Measurements from ENCODE around the gene RFX1. TPM values are rescaled to one million over a fixed set of nuclear protein-coding genes. Genes with fewer than 3 reads are reported as not detected.

The RFX1 gene
- total and polyA plus RNA-seq, 2 experiments from 2014 or later, result 8.9 to 11.8 TPM

- H3K36me3 ChIP-seq (ENCODE audit: insufficient read depth), result peaks cover 13% of the 10 kb centered on the region; the same call in 1 of the 2 replicates
These were observed 51.9 kb downstream of the RFX1 start for GRCh38 chr19:13954185-13954584.

More at GRCh38 chr19:13954185-13954584, 51.9 kb downstream of the RFX1 start:
- DNase-seq (ENCODE audit: low spot score), result no peak
- H3K79me2 ChIP-seq (replicated peaks; ENCODE audit: insufficient read depth), result peaks cover 17% of the 10 kb centered on the region
- peaks cover 9% of the 10 kb centered on the region for H3K4me1 Mint-ChIP-seq
- H3K4me2 ChIP-seq, result no peak overlapping the region
- H3K4me3 Mint-ChIP-seq, result peak overlapping the region; percentile 92
- ATAC-seq, result no peak
- H3K4me3 ChIP-seq, result no peak overlapping the region
- TF ChIP-seq, protein P1, sequence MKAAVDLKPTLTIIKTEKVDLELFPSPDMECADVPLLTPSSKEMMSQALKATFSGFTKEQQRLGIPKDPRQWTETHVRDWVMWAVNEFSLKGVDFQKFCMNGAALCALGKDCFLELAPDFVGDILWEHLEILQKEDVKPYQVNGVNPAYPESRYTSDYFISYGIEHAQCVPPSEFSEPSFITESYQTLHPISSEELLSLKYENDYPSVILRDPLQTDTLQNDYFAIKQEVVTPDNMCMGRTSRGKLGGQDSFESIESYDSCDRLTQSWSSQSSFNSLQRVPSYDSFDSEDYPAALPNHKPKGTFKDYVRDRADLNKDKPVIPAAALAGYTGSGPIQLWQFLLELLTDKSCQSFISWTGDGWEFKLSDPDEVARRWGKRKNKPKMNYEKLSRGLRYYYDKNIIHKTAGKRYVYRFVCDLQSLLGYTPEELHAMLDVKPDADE (IDR thresholded peaks at IDR 0.05), result no peak
- no peak for TF ChIP-seq EZH2phosphoT487 (IDR thresholded peaks at IDR 0.05; ENCODE audit: unreplicated experiment)
- TF ChIP-seq STAT1 (IDR thresholded peaks at IDR 0.05; ENCODE audit: unreplicated experiment), result no peak
- no peak for TF ChIP-seq POLR2AphosphoS5 (IDR thresholded peaks at IDR 0.05; ENCODE audit: low read depth)
- TF ChIP-seq ZNF331 (CRISPR knock-in tag; IDR thresholded peaks at IDR 0.05; ENCODE audit: low read depth), result no peak
- no peak for TF ChIP-seq EZH2 (IDR thresholded peaks at IDR 0.05; ENCODE audit: low read depth, unreplicated experiment)
- no peak for TF ChIP-seq CREB1 (CRISPR knock-in tag; IDR thresholded peaks at IDR 0.05; ENCODE audit: low read depth)
- TF ChIP-seq NANOG (IDR thresholded peaks at IDR 0.05; ENCODE audit: borderline replicate concordance), result no peak
- no peak for TF ChIP-seq CTCF (conservative IDR thresholded peaks at IDR 0.05; ENCODE audit: low read depth in 2 of 2)
- TF ChIP-seq, protein P2, sequence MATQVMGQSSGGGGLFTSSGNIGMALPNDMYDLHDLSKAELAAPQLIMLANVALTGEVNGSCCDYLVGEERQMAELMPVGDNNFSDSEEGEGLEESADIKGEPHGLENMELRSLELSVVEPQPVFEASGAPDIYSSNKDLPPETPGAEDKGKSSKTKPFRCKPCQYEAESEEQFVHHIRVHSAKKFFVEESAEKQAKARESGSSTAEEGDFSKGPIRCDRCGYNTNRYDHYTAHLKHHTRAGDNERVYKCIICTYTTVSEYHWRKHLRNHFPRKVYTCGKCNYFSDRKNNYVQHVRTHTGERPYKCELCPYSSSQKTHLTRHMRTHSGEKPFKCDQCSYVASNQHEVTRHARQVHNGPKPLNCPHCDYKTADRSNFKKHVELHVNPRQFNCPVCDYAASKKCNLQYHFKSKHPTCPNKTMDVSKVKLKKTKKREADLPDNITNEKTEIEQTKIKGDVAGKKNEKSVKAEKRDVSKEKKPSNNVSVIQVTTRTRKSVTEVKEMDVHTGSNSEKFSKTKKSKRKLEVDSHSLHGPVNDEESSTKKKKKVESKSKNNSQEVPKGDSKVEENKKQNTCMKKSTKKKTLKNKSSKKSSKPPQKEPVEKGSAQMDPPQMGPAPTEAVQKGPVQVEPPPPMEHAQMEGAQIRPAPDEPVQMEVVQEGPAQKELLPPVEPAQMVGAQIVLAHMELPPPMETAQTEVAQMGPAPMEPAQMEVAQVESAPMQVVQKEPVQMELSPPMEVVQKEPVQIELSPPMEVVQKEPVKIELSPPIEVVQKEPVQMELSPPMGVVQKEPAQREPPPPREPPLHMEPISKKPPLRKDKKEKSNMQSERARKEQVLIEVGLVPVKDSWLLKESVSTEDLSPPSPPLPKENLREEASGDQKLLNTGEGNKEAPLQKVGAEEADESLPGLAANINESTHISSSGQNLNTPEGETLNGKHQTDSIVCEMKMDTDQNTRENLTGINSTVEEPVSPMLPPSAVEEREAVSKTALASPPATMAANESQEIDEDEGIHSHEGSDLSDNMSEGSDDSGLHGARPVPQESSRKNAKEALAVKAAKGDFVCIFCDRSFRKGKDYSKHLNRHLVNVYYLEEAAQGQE (IDR thresholded peaks at IDR 0.05; ENCODE audit: unreplicated experiment), result no peak
- TF ChIP-seq, protein P3, sequence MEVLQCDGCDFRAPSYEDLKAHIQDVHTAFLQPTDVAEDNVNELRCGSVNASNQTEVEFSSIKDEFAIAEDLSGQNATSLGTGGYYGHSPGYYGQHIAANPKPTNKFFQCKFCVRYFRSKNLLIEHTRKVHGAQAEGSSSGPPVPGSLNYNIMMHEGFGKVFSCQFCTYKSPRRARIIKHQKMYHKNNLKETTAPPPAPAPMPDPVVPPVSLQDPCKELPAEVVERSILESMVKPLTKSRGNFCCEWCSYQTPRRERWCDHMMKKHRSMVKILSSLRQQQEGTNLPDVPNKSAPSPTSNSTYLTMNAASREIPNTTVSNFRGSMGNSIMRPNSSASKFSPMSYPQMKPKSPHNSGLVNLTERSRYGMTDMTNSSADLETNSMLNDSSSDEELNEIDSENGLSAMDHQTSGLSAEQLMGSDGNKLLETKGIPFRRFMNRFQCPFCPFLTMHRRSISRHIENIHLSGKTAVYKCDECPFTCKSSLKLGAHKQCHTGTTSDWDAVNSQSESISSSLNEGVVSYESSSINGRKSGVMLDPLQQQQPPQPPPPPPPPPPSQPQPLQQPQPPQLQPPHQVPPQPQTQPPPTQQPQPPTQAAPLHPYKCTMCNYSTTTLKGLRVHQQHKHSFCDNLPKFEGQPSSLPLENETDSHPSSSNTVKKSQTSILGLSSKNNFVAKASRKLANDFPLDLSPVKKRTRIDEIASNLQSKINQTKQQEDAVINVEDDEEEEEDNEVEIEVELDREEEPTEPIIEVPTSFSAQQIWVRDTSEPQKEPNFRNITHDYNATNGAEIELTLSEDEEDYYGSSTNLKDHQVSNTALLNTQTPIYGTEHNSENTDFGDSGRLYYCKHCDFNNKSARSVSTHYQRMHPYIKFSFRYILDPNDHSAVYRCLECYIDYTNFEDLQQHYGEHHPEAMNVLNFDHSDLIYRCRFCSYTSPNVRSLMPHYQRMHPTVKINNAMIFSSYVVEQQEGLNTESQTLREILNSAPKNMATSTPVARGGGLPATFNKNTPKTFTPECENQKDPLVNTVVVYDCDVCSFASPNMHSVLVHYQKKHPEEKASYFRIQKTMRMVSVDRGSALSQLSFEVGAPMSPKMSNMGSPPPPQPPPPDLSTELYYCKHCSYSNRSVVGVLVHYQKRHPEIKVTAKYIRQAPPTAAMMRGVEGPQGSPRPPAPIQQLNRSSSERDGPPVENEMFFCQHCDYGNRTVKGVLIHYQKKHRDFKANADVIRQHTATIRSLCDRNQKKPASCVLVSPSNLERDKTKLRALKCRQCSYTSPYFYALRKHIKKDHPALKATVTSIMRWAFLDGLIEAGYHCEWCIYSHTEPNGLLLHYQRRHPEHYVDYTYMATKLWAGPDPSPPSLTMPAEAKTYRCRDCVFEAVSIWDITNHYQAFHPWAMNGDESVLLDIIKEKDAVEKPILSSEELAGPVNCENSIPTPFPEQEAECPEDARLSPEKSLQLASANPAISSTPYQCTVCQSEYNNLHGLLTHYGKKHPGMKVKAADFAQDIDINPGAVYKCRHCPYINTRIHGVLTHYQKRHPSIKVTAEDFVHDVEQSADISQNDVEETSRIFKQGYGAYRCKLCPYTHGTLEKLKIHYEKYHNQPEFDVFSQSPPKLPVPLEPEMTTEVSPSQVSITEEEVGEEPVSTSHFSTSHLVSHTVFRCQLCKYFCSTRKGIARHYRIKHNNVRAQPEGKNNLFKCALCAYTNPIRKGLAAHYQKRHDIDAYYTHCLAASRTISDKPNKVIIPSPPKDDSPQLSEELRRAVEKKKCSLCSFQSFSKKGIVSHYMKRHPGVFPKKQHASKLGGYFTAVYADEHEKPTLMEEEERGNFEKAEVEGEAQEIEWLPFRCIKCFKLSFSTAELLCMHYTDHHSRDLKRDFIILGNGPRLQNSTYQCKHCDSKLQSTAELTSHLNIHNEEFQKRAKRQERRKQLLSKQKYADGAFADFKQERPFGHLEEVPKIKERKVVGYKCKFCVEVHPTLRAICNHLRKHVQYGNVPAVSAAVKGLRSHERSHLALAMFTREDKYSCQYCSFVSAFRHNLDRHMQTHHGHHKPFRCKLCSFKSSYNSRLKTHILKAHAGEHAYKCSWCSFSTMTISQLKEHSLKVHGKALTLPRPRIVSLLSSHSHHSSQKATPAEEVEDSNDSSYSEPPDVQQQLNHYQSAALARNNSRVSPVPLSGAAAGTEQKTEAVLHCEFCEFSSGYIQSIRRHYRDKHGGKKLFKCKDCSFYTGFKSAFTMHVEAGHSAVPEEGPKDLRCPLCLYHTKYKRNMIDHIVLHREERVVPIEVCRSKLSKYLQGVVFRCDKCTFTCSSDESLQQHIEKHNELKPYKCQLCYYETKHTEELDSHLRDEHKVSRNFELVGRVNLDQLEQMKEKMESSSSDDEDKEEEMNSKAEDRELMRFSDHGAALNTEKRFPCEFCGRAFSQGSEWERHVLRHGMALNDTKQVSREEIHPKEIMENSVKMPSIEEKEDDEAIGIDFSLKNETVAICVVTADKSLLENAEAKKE (CRISPR knock-in tag; IDR thresholded peaks at IDR 0.05), result no peak
- TF ChIP-seq JUNB (IDR thresholded peaks at IDR 0.05; ENCODE audit: unreplicated experiment), result no peak
- no peak for TF ChIP-seq ZNF114 (CRISPR knock-in tag; IDR thresholded peaks at IDR 0.05)
- H3K27ac ChIP-seq (ENCODE audit: low read depth), result no peak overlapping the region
- H3K27me3 ChIP-seq (ENCODE audit: insufficient read depth), result no peaks in the 10 kb centered on the region
- H3K27me3 Mint-ChIP-seq (ENCODE audit: insufficient read depth, low read depth, poor library complexity), result no peaks in the 10 kb centered on the region
- peaks cover 8% of the 10 kb centered on the region; the same call in 1 of the 2 replicates for H3K4me1 ChIP-seq (ENCODE audit: insufficient read depth)
- H3K27ac Mint-ChIP-seq, result no peak overlapping the region
- H3F3A ChIP-seq (replicated peaks; ENCODE audit: low read depth), result 0 out of 2 replicates have a peak, but pooled peaks cover 5% of the 10 kb centered on the region
- H3K9me3 Mint-ChIP-seq, result no peaks in the 10 kb centered on the region; the same call in 2 of the 3 replicates
- H3K9me2 ChIP-seq (ENCODE audit: insufficient read depth), result no peaks in the 10 kb centered on the region
- H4K20me1 ChIP-seq (replicated peaks; ENCODE audit: insufficient read depth), result peaks cover 17% of the 10 kb centered on the region
- H3K36me3 Mint-ChIP-seq (ENCODE audit: low read depth), result peaks cover 38% of the 10 kb centered on the region
- H2AFZ ChIP-seq, result no peak overlapping the region
